Gastroesophageal sphincter (tissue), 3 donors: Measurements from ENCODE around the gene DRD2.

Experiments
- CTCF ChIP-seq, 4 experiments: fragments of 200-600 bp in 2 of 4; fragments of 450-650 bp in 2 of 4; sonication (generic) in 1 of 4; IDR thresholded peaks; one replicate each; pipeline ENCODE4 v1.5.1; 2017 to 2019; ENCODE audit warnings: antibody characterized with exemption in 4 of 4, mild to moderate bottlenecking in 2 of 4, moderate library complexity in 2 of 4
- POLR2A ChIP-seq, 2 donors: fragments of 450-650 bp; IDR thresholded peaks; one replicate each; pipeline ENCODE4 v1.6.1; 2017; ENCODE audit warnings: antibody characterized with exemption in 2 of 2, mild to moderate bottlenecking in 2 of 2, moderate library complexity in 1 of 2

DNA sequence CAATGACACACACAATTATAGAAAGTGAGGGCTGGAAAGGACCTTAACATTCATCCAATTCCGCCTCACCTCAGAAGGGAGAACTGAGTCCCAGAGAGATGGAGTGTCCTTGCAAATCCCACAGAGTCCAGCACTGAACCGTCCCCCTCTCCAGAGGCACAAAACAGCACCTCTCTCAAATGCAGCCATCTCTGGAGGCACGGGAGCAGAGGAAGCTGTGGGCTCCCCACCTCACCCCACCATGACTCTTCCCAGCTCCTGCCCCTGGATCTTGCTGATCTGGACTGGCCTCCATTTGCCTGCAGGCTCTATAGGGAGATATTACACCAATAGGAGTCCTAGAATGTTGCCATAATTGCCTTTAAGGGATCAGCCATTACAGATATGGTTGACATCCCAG is 1.4 kb upstream of the DRD2 start:
- TF ChIP-seq CTCF (IDR thresholded peaks at IDR 0.05): no peak
- TF ChIP-seq POLR2A (IDR thresholded peaks at IDR 0.05): no peak
